Ishikawa (cell line): ENCODE results near the gene LDB3.

Source experiments
- CEBPB ChIP-seq: IDR thresholded peaks from 2 replicates; pipeline ENCODE4 v1.6.1; 2012
- CREB1 ChIP-seq: IDR thresholded peaks from 2 replicates; pipeline ENCODE4 v1.6.1; 2012; ENCODE audit warnings: low read depth
- EGR1 ChIP-seq: IDR thresholded peaks from 2 replicates; pipeline ENCODE4 v1.6.1; 2012
- EP300 ChIP-seq: IDR thresholded peaks from 2 replicates; pipeline ENCODE4 v1.6.1; 2012; ENCODE audit warnings: borderline replicate concordance
- FOXM1 ChIP-seq: IDR thresholded peaks from 2 replicates; pipeline ENCODE4 v1.6.1; 2012; ENCODE audit warnings: low read depth, borderline replicate concordance
- MAX ChIP-seq: IDR thresholded peaks from 2 replicates; pipeline ENCODE4 v1.6.1; 2012
- NFIC ChIP-seq: IDR thresholded peaks from 2 replicates; pipeline ENCODE4 v1.6.1; 2012
- RAD21 ChIP-seq: IDR thresholded peaks from 2 replicates; pipeline ENCODE4 v1.6.1; 2012; ENCODE audit warnings: low read depth
- REST ChIP-seq: IDR thresholded peaks from 2 replicates; pipeline ENCODE4 v1.6.1; 2012; ENCODE audit warnings: low read depth, mild to moderate bottlenecking
- TAF1 ChIP-seq: IDR thresholded peaks from 2 replicates; pipeline ENCODE4 v1.6.1; 2012; ENCODE audit warnings: low read depth, mild to moderate bottlenecking
- TCF12 ChIP-seq: IDR thresholded peaks from 2 replicates; pipeline ENCODE4 v1.6.1; 2012; ENCODE audit warnings: low read depth
- TEAD4 ChIP-seq: IDR thresholded peaks from 2 replicates; pipeline ENCODE4 v1.6.1; 2012
- USF1 ChIP-seq: IDR thresholded peaks from 2 replicates; pipeline ENCODE4 v1.6.1; 2012
- YY1 ChIP-seq: IDR thresholded peaks from 2 replicates; pipeline ENCODE4 v1.6.1; 2012; ENCODE audit warnings: low read depth
- ZBTB7A ChIP-seq: IDR thresholded peaks from 2 replicates; pipeline ENCODE4 v1.6.1; 2012; ENCODE audit warnings: low read depth

Gene LDB3

GRCh38 chr10:86654411-86655172, 13.7 kb upstream of the LDB3 start, which contains the start of gene OPN4:
OPN4 (plus strand) TSS chr10:86654547; CDS start chr10:86654784, 237 bp downstream.
- no peak for TF ChIP-seq EP300
- no peak for TF ChIP-seq CEBPB
- no peak for TF ChIP-seq CREB1

- TF ChIP-seq USF1 (no peak), CREB1 (no peak), EGR1 (no peak), EP300 (no peak), MAX (no peak), CEBPB (no peak), NFIC (no peak), REST (no peak), FOXM1 (no peak), RAD21 (no peak), TEAD4 (no peak), ZBTB7A (no peak), TAF1 (no peak), TCF12 (no peak), YY1 (no peak)
Measured at GRCh38 chr10:86655173-86655540, 13.2 kb upstream of the LDB3 start.

GRCh38 chr10:86655596-86655995, 12.7 kb upstream of the LDB3 start:
- TF ChIP-seq CEBPB (no peak), EGR1 (no peak), FOXM1 (no peak), NFIC (no peak), YY1 (no peak), MAX (no peak), RAD21 (no peak), ZBTB7A (no peak), TEAD4 (no peak), REST (no peak), EP300 (no peak), USF1 (no peak), CREB1 (no peak), TAF1 (no peak), TCF12 (no peak)

- TF ChIP-seq CREB1 = no peak
- TF ChIP-seq TAF1 = no peak
- no peak for TF ChIP-seq TCF12
- no peak for TF ChIP-seq USF1
- no peak for TF ChIP-seq MAX
- TF ChIP-seq EGR1 = no peak
- no peak for TF ChIP-seq CEBPB
- no peak for TF ChIP-seq EP300
- TF ChIP-seq REST = no peak
- TF ChIP-seq RAD21 = no peak
- TF ChIP-seq YY1 = no peak
- TF ChIP-seq FOXM1 = no peak
Measured at GRCh38 chr10:86657011-86657395, 11.3 kb upstream of the LDB3 start.
